HepG2 (cell line): ENCODE measurements around the gene RNF222.

Experiments
- POLR2AphosphoS5 ChIP-seq: IDR thresholded peaks from 2 replicates; pipeline ENCODE4 v1.6.1; 2012; ENCODE audit warnings: low read depth, low read length
- ZNF598 ChIP-seq: sonication (generic); formaldehyde crosslinking; IDR thresholded peaks from 2 replicates; pipeline ENCODE4 v1.5.1; 2020; ENCODE audit warnings: mild to moderate bottlenecking, missing genetic modification reagents, borderline replicate concordance

GRCh38 chr17:8402921-8403536 lies 5.4 kb upstream of the RNF222 start:
- no peak for TF ChIP-seq ZNF598 (CRISPR knock-in tag)
- TF ChIP-seq POLR2AphosphoS5 = no peak
